GM23248 (cell line): ENCODE measurements around the gene ZNF41. TPM values are rescaled to one million over a fixed set of nuclear protein-coding genes. Genes with fewer than 3 reads are reported as not detected.

ENCODE experiments used
- DNase-seq: peaks from one replicate; pipeline ENCODE4 v3.0.0-alpha.2; 2015
- H2AFZ ChIP-seq: fragments of 200-600 bp; sonication (generic); 2 replicates; pipeline ENCODE4 v1.6.1; 2016; ENCODE audit warnings: antibody characterized with exemption
- H3F3A ChIP-seq: fragments of 200-600 bp; sonication (generic); 2 replicates; pipeline ENCODE4 v1.6.1; 2016; ENCODE audit warnings: mild to moderate bottlenecking, antibody characterized with exemption, mixed run types; ENCODE audit not compliant: insufficient read depth
- H3K27ac ChIP-seq: fragments of 200-600 bp; sonication (generic); 2 replicates; pipeline ENCODE4 v1.5.1; 2016; ENCODE audit warnings: mild to moderate bottlenecking
- H3K27me3 ChIP-seq: fragments of 200-600 bp; sonication (generic); replicated peaks from 2 replicates; pipeline ENCODE4 v1.6.1; 2016; ENCODE audit warnings: mild to moderate bottlenecking; ENCODE audit not compliant: insufficient read depth
- H3K36me3 ChIP-seq: fragments of 200-600 bp; sonication (generic); 2 replicates; pipeline ENCODE4 v1.6.1; 2016; ENCODE audit warnings: low read depth, mild to moderate bottlenecking
- H3K4me1 ChIP-seq: fragments of 200-600 bp; sonication (generic); 2 replicates; pipeline ENCODE4 v1.6.1; 2016; ENCODE audit warnings: mild to moderate bottlenecking; ENCODE audit not compliant: insufficient read depth
- H3K4me2 ChIP-seq: fragments of 200-600 bp; sonication (generic); one replicate; pipeline ENCODE4 v1.6.1; 2016; ENCODE audit warnings: mild to moderate bottlenecking; ENCODE audit not compliant: unreplicated experiment
- H3K4me3 ChIP-seq: fragments of 200-600 bp; sonication (generic); 2 replicates; pipeline ENCODE4 v1.5.1; 2016; ENCODE audit warnings: mild to moderate bottlenecking
- H3K79me2 ChIP-seq: fragments of 200-600 bp; sonication (generic); 2 replicates; pipeline ENCODE4 v1.6.1; 2016; ENCODE audit warnings: mild to moderate bottlenecking; ENCODE audit not compliant: insufficient read depth
- H3K9ac ChIP-seq: fragments of 200-600 bp; sonication (generic); 2 replicates; pipeline ENCODE4 v1.6.1; 2016; ENCODE audit warnings: mild to moderate bottlenecking
- H3K9me2 ChIP-seq: fragments of 200-600 bp; sonication (generic); 2 replicates; pipeline ENCODE4 v1.6.1; 2016; ENCODE audit warnings: mixed run types, mild to moderate bottlenecking, moderate library complexity; ENCODE audit not compliant: insufficient read depth
- H3K9me3 ChIP-seq: fragments of 200-600 bp; sonication (generic); one replicate; pipeline ENCODE4 v1.6.1; 2017; ENCODE audit warnings: low read depth
- H4K20me1 ChIP-seq: fragments of 200-600 bp; sonication (generic); 2 replicates; pipeline ENCODE4 v1.6.0; 2016; ENCODE audit not compliant: insufficient read depth
- EZH2 ChIP-seq: fragments of 200-600 bp; sonication (generic); IDR thresholded peaks from 2 replicates; pipeline ENCODE4 v1.6.1; 2018; ENCODE audit warnings: antibody characterized with exemption, mild to moderate bottlenecking; ENCODE audit not compliant: insufficient read depth, poor library complexity, severe bottlenecking
- EZH2phosphoT487 ChIP-seq: fragments of 200-600 bp; sonication (generic); IDR thresholded peaks from 2 replicates; pipeline ENCODE4 v1.6.1; 2018; ENCODE audit warnings: antibody characterized with exemption, moderate library complexity, mild to moderate bottlenecking, low read depth; ENCODE audit not compliant: insufficient read depth
- WGBS, 2 experiments: methylation state at CpG; one replicate each; pipeline ENCODE4 v1.1.6; 2015 to 2017; ENCODE audit warnings: low lambda C conversion rate in 2 of 2, low coverage in 1 of 2; ENCODE audit errors: missing lambda C conversion rate in 2 of 2; 5-methylcytosine and 5-hydroxymethylcytosine counted together
- in situ Hi-C: fragments of 300-500 bp; cut with MboI; formaldehyde crosslinking; loops from 2 replicates; pipeline ENCODE4 v1.15.0; 2020
- polyA plus RNA-seq: library from polyadenylated mRNA; unstranded; fragments of >200 nt; fragmentation: Nextera tagmentation; extraction: Ambion mirVana; gene quantifications from 2 replicates; pipeline ENCODE4 v1.2.1, GENCODE V29; 2016
- total RNA-seq: library from RNA; depleted of rRNA; stranded (reverse); fragments of >200 nt; shearing (Covaris generic); gene quantifications from 2 replicates; pipeline ENCODE4 v1.2.3, GENCODE V29; 2014

ZNF41 gene
- total and polyA plus RNA-seq, 2 experiments from 2014 or later = 6.3 to 8.5 TPM

- Histone ChIP-seq H3K9me2 (no peaks in the 10 kb centered on the region), H3K4me1 (no peaks in the 10 kb centered on the region), H3K36me3 (no peaks in the 10 kb centered on the region; the same call in 1 of the 2 replicates), H3K4me2 (no peak overlapping the region), H3K9me3 (no peaks in the 10 kb centered on the region), H4K20me1 (no peaks in the 10 kb centered on the region), H3K4me3 (no peak overlapping the region), H3K27me3 (no peaks in the 10 kb centered on the region), H3K27ac (no peak overlapping the region), H3F3A (no peaks in the 10 kb centered on the region), H3K79me2 (no peaks in the 10 kb centered on the region), H2AFZ (no peak overlapping the region), H3K9ac (no peak overlapping the region)
- DNase-seq = no peak
- TF ChIP-seq EZH2phosphoT487 (no peak), EZH2 (no peak)
- in situ Hi-C loops = no loop called here
- WGBS, 2 experiments = 83 to 88% methylated on average over 6 of the region's 6 CpGs
These were observed 24.5 kb downstream of the ZNF41 start for GRCh38 chrX:47458528-47458927.

GRCh38 chrX:47456080-47456479 lies 26.9 kb downstream of the ZNF41 start:
- H3K9me3 ChIP-seq = no peaks in the 10 kb centered on the region
- H3F3A ChIP-seq = no peaks in the 10 kb centered on the region
- TF ChIP-seq EZH2phosphoT487 (no peak), EZH2 (no peak)
- H3K27me3 ChIP-seq = no peaks in the 10 kb centered on the region
- no peak overlapping the region for H3K9ac ChIP-seq
- in situ Hi-C loops = no loop called here
- no peak overlapping the region for H3K27ac ChIP-seq
- H4K20me1 ChIP-seq = no peaks in the 10 kb centered on the region
- H3K4me1 ChIP-seq = no peaks in the 10 kb centered on the region
- H3K9me2 ChIP-seq = no peaks in the 10 kb centered on the region
- WGBS, 2 experiments = 97 to 99% methylated on average over 6 of the region's 6 CpGs
- no peak overlapping the region for H2AFZ ChIP-seq
- H3K36me3 ChIP-seq = peaks cover 4% of the 10 kb centered on the region; the same call in 1 of the 2 replicates
- H3K79me2 ChIP-seq = no peaks in the 10 kb centered on the region
- no peak for DNase-seq
- H3K4me2 ChIP-seq = no peak overlapping the region
- H3K4me3 ChIP-seq = no peak overlapping the region

GRCh38 chrX:47452112-47452511 lies 30.9 kb downstream of the ZNF41 start:
- H3K9me3 ChIP-seq = no peaks in the 10 kb centered on the region
- peaks cover 19% of the 10 kb centered on the region for H3K36me3 ChIP-seq
- H3K9ac ChIP-seq = no peak overlapping the region
- no peaks in the 10 kb centered on the region for H3K4me1 ChIP-seq
- H3K79me2 ChIP-seq = no peaks in the 10 kb centered on the region
- H3K4me3 ChIP-seq = no peak overlapping the region
- no peaks in the 10 kb centered on the region for H4K20me1 ChIP-seq
- 94 to 98% methylated on average over 5 to 8 of the region's 8 CpGs for WGBS, 2 experiments
- H3K27ac ChIP-seq = no peak overlapping the region
- TF ChIP-seq EZH2 = no peak
- no peak for TF ChIP-seq EZH2phosphoT487
- H3K4me2 ChIP-seq = no peak overlapping the region
- no peak for DNase-seq
- no peaks in the 10 kb centered on the region for H3K9me2 ChIP-seq
- H3K27me3 ChIP-seq = no peaks in the 10 kb centered on the region
- in situ Hi-C loops = no loop called here
- no peak overlapping the region for H2AFZ ChIP-seq
- no peaks in the 10 kb centered on the region for H3F3A ChIP-seq

GRCh38 chrX:47448165-47448806 lies 34.7 kb downstream of the ZNF41 start:
- H3K27ac ChIP-seq = no peak overlapping the region
- in situ Hi-C loops = no loop called here
- no peak for DNase-seq
- no peak overlapping the region for H3K4me3 ChIP-seq
- H3K9me2 ChIP-seq = no peaks in the 10 kb centered on the region
- H3K9me3 ChIP-seq = no peaks in the 10 kb centered on the region
- H3K27me3 ChIP-seq = no peaks in the 10 kb centered on the region
- H3K4me1 ChIP-seq = no peaks in the 10 kb centered on the region
- H3F3A ChIP-seq = no peaks in the 10 kb centered on the region
- no peak overlapping the region for H3K9ac ChIP-seq
- no peak overlapping the region for H3K4me2 ChIP-seq
- no peaks in the 10 kb centered on the region for H3K79me2 ChIP-seq
- H2AFZ ChIP-seq = no peak overlapping the region
- TF ChIP-seq EZH2phosphoT487 (no peak), EZH2 (no peak)
- peaks cover 19% of the 10 kb centered on the region for H3K36me3 ChIP-seq
- H4K20me1 ChIP-seq = no peaks in the 10 kb centered on the region
- 96 to 100% methylated on average over 6 of the region's 6 CpGs for WGBS, 2 experiments
